Activated T-helper 2 cell treated with anti-CD3 and anti-CD28 coated beads, Interferon-gamma antibody, Interleukin-2, Interleukin-4, amounts not matched to agents 10 μg/mL and 5 μg/mL and 100 μg/mL, durations not matched to agents 14 hours and 24 hours and 36 hours (primary cell): ENCODE data around the gene F5. TPM values are rescaled to one million over a fixed set of nuclear protein-coding genes. Genes with fewer than 3 reads are reported as not detected.

Experiments used
- DNase-seq: peaks from one replicate; pipeline ENCODE4 v3.0.0; 2021; ENCODE audit warnings: low spot score
- H3K27ac Mint-ChIP-seq: one replicate; pipeline ENCODE4 v1.8.0; 2021; ENCODE audit warnings: mixed read lengths
- H3K27me3 Mint-ChIP-seq: one replicate; pipeline ENCODE4 v1.8.0; 2021; ENCODE audit warnings: low read depth, mixed read lengths
- H3K36me3 Mint-ChIP-seq: one replicate; pipeline ENCODE4 v1.8.0; 2021; ENCODE audit warnings: low read depth, mixed read lengths
- H3K4me1 Mint-ChIP-seq: one replicate; pipeline ENCODE4 v1.8.0; 2021; ENCODE audit warnings: low read depth, mixed read lengths
- H3K4me3 Mint-ChIP-seq: one replicate; pipeline ENCODE4 v1.8.0; 2021; ENCODE audit warnings: low read depth, mild to moderate bottlenecking, moderate library complexity, mixed read lengths
- H3K9me3 Mint-ChIP-seq: one replicate; pipeline ENCODE4 v1.8.0; 2021; ENCODE audit warnings: mixed read lengths
- intact Hi-C: fragments of 100-400 bp; cut with micrococcal nuclease; formaldehyde crosslinking; loops from one replicate; pipeline ENCODE4 v1.15.1; 2023
- total RNA-seq: library from RNA; stranded (reverse); gene quantifications from 2 replicates; pipeline ENCODE4 v1.2.3, GENCODE V29; 2022

The F5 gene
- total RNA-seq, 1 donor from 2014 or later: 26.0 TPM

DNA sequence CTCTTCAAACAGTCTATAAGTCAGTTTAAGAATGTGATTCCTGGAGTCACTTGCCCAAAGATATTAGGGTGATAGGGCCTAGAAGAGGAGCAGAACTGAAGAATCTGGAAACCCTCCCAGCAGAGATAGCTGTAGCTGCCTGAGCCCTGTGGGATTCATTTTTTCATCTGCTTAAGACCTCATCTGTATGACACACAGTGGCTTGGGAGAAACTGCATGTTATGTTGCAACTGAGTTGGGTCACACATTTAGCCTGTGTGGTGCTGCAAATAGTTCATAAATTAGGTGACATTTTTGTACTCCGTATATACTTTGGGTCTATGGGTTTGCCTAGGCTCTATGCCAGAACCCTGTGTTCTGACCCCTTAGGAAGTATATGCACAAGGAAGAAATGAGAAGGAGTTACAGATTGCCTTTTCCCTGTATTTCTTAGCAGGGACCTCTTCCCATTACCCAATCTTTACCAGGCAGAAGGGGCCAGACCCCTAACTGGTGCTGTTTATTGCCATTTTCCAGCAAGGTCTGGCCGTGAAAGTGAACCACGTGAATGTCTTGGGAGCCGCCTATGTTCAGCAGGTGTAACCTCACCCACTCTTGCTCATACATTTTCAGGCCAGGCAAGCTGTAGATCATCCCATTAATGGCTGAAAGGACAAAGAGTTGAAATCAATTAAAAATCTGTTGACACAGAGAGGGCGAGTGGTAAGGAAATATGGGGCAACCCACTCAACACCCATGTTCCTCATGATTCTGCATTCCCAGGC, 58.6 kb downstream of the F5 start:
- Mint-ChIP-seq H3K4me3 (no peak overlapping the region), H3K4me1 (peaks cover 17% of the 10 kb centered on the region), H3K27ac (no peak overlapping the region), H3K27me3 (no peaks in the 10 kb centered on the region), H3K36me3 (peaks cover 78% of the 10 kb centered on the region), H3K9me3 (no peaks in the 10 kb centered on the region)
- intact Hi-C loops: no loop called here
- no peak for DNase-seq

DNA sequence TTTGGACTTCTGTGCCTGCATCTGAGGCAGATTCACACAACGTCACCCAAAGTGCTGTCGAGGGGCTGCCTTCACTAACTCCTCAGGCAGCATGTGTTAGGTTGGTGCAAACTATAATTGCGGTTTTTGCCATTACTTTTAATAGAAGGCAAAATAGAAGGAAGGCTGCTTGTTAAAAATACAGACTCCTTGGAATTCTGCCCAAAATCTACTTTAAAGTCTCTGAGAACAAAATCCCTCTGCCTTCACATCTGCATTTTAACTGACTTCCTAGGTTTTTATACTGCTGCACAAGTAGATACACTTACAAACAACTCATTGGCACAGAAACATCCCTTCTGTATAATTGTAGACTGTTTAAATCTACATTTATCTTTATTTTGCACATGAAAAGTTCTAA, 59.3 kb downstream of the F5 start:
- intact Hi-C loops: no loop called here
- Mint-ChIP-seq H3K36me3 (peaks cover 73% of the 10 kb centered on the region), H3K27ac (no peak overlapping the region), H3K27me3 (no peaks in the 10 kb centered on the region), H3K9me3 (no peaks in the 10 kb centered on the region), H3K4me1 (peaks cover 17% of the 10 kb centered on the region), H3K4me3 (no peak overlapping the region)
- DNase-seq: no peak

DNA sequence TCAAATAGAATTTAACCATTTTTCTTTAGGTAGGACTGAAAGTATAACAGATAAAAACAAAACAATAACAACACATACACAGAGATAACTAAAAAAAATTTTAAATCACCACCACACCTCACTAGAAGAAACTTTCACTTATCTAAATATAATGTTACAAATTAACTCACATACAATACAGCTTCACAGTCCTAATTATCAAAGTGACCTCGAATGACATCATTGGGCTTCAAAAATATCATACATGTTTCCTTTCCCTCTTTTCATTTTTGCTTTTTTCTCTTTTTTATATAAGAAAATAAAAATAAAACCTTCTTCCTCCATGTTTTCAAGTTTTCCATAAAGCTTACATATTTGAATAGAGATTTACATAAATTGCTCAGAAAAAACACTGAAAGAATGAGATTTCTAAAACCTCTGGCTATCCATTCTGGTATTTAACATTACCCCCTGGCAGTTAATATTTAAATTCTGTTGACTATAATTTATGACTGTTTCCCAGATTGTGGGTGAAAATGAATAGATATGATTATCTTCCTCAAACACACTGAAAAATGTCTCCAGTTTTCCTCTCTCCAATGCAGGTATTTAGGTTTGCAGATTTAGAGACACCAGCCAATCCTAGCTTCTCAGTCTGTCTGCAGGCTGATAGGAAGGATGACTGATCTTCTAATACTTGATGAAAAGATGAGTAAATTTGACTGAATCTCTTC, 60.0 kb downstream of the F5 start:
- no peak overlapping the region for H3K27ac Mint-ChIP-seq
- no peak overlapping the region for H3K4me3 Mint-ChIP-seq
- no peak for DNase-seq
- H3K36me3 Mint-ChIP-seq: peaks cover 72% of the 10 kb centered on the region
- no peaks in the 10 kb centered on the region for H3K9me3 Mint-ChIP-seq
- H3K27me3 Mint-ChIP-seq: no peaks in the 10 kb centered on the region
- H3K4me1 Mint-ChIP-seq: peaks cover 17% of the 10 kb centered on the region
- intact Hi-C loops: no loop called here

DNA sequence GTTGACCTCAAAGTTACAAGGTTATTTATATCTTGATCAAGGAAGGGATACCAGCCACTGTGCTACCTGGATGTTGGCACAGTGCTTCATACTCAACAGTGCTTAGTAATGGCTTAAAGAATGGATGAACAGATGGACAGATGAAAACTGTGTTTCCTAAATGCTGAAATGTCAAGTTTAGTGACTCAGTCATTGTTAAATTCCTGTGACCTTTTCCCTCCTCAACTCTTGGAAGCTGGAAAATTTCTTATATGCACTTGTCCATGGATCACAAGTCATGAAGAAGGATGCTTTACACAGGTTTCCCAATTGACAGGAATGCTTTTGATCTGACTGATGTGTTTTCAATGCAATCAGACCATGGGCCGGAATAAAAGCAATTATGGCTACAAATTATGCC, 60.9 kb downstream of the F5 start:
- no peak for DNase-seq
- Mint-ChIP-seq H3K4me1 (peaks cover 17% of the 10 kb centered on the region), H3K27ac (no peak overlapping the region), H3K4me3 (no peak overlapping the region), H3K27me3 (no peaks in the 10 kb centered on the region), H3K36me3 (peaks cover 70% of the 10 kb centered on the region), H3K9me3 (no peaks in the 10 kb centered on the region)
- intact Hi-C loops: no loop called here

GRCh38 chr1:169523904-169524303, 62.4 kb downstream of the F5 start:
- Mint-ChIP-seq H3K36me3 (peaks cover 71% of the 10 kb centered on the region), H3K4me1 (peaks cover 9% of the 10 kb centered on the region), H3K9me3 (no peaks in the 10 kb centered on the region), H3K27me3 (no peaks in the 10 kb centered on the region), H3K27ac (no peak overlapping the region), H3K4me3 (no peak overlapping the region)
- no peak for DNase-seq
- intact Hi-C loops: no loop called here

- H3K4me3 Mint-ChIP-seq: no peak overlapping the region
- H3K9me3 Mint-ChIP-seq: no peaks in the 10 kb centered on the region
- no peaks in the 10 kb centered on the region for H3K27me3 Mint-ChIP-seq
- no peak overlapping the region for H3K27ac Mint-ChIP-seq
- no peak for DNase-seq
- intact Hi-C loops: no loop called here
- no peaks in the 10 kb centered on the region for H3K4me1 Mint-ChIP-seq
- peaks cover 70% of the 10 kb centered on the region for H3K36me3 Mint-ChIP-seq
These were observed 65.1 kb downstream of the F5 start for GRCh38 chr1:169521226-169521625.

- intact Hi-C loops: no loop called here
- Mint-ChIP-seq H3K4me3 (no peak overlapping the region), H3K9me3 (no peaks in the 10 kb centered on the region), H3K36me3 (peaks cover 80% of the 10 kb centered on the region), H3K27me3 (no peaks in the 10 kb centered on the region), H3K27ac (no peak overlapping the region), H3K4me1 (peaks cover 4% of the 10 kb centered on the region)
- DNase-seq: no peak
These were observed 68.6 kb downstream of the F5 start for GRCh38 chr1:169517558-169518186.

DNA sequence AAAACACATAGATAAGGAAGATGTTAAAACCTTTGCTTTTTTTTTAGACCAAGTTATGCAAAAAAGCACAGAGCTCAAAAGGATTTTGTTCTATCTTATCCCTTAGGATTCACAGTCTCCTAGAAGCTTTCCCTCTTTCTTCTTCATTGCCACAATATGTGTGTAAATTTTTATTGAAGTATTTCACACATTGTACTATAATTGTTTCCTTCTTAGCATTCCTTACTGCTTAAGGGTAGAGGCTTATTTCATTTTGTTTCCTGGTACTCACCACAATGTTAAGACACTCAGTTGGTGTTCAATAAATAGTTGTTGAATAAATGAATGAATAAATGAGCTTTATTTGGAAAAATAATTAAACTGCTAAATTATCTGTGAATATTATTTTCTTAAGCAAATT, 70.6 kb downstream of the F5 start:
- no peak overlapping the region for H3K4me3 Mint-ChIP-seq
- H3K9me3 Mint-ChIP-seq: no peaks in the 10 kb centered on the region
- intact Hi-C loops: no loop called here
- no peaks in the 10 kb centered on the region for H3K27me3 Mint-ChIP-seq
- H3K36me3 Mint-ChIP-seq: peaks cover 74% of the 10 kb centered on the region
- no peak overlapping the region for H3K27ac Mint-ChIP-seq
- peaks cover 7% of the 10 kb centered on the region for H3K4me1 Mint-ChIP-seq
- DNase-seq: no peak

DNA sequence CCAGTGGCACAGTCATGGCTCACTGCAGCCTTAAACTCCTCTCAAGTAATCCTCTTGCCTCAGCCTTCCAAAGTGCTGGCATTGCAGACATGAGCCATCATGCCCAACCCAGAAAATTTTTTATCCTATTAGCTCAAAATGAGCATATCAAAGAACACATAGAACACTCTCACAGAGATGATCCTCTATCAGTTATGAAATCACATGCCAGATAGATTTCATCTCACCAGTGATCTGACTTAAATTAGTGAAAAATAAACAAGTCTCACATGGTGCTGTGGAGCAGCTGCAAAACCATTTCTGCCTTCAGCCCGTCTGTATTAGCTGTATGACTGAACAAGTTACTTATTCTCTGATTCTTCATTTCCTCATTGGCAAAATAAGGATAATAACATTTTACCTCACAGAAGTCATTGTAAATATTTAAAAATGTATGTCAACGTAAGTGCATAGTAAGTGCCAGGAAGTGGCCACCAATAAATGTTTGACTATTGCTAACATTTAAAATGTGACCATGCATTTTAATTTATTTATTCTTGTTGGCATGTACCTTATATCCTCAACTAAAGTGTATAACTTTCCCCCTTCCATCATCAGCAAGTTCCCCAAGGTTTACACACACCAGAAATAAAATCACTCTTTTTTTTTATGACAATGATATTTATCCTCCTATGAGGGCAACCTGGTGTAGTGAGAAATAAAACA, 71.6 kb downstream of the F5 start:
- Mint-ChIP-seq H3K36me3 (peaks cover 70% of the 10 kb centered on the region), H3K27ac (no peak overlapping the region), H3K4me1 (peaks cover 7% of the 10 kb centered on the region), H3K4me3 (no peak overlapping the region), H3K27me3 (no peaks in the 10 kb centered on the region), H3K9me3 (no peaks in the 10 kb centered on the region)
- intact Hi-C loops: no loop called here
- DNase-seq: no peak

DNA sequence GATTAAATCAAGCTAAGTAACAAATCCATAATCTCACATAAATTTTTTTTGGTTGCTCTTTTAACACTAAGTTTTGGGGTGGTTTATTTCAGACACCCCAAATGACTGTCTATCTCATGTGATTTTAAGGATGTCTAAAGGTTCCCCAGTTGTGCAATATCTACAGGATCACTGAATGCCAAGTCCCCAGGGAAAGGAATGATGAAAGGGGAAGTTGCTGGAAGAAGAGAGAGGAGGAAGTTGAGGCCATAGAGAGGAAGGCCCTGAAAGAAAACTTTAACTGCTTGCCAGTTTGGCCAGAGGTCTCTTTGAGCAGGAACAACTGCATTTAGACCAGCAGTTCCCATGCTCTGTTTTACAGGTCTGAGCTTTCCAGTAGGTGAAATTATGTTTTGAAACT, 73.1 kb downstream of the F5 start:
- intact Hi-C loops: no loop called here
- no peaks in the 10 kb centered on the region for H3K9me3 Mint-ChIP-seq
- H3K36me3 Mint-ChIP-seq: peaks cover 64% of the 10 kb centered on the region
- no peaks in the 10 kb centered on the region for H3K27me3 Mint-ChIP-seq
- H3K4me3 Mint-ChIP-seq: no peak overlapping the region
- DNase-seq: no peak
- H3K27ac Mint-ChIP-seq: no peak overlapping the region
- H3K4me1 Mint-ChIP-seq: peaks cover 12% of the 10 kb centered on the region

- intact Hi-C loops: no loop called here
- Mint-ChIP-seq H3K9me3 (no peaks in the 10 kb centered on the region), H3K36me3 (peaks cover 50% of the 10 kb centered on the region), H3K4me1 (peaks cover 12% of the 10 kb centered on the region), H3K27me3 (no peaks in the 10 kb centered on the region), H3K27ac (no peak overlapping the region), H3K4me3 (no peak overlapping the region)
- no peak for DNase-seq
These were observed 74.8 kb downstream of the F5 start for GRCh38 chr1:169511316-169512005.

DNA sequence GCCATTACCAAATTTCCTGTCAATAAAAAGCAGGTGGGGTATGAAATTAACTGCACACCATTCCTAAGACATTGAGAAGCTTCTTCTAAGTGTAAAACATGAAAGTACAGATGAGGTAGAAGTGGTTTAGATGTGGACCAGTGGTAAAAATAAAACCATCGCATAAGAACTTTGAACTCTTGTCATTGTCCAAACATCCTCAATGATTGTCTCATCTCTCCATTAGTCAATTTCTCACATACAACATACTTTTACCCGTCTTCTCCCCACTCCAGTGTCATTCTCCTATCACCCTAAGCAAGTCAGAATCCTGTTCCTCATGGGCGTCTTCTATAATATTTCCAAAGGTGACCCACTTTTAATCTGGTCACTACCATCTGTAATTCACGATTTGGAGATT, 76.2 kb downstream of the F5 start:
- H3K4me3 Mint-ChIP-seq: no peak overlapping the region
- H3K4me1 Mint-ChIP-seq: peaks cover 8% of the 10 kb centered on the region
- peaks cover 38% of the 10 kb centered on the region for H3K36me3 Mint-ChIP-seq
- no peaks in the 10 kb centered on the region for H3K9me3 Mint-ChIP-seq
- no peaks in the 10 kb centered on the region for H3K27me3 Mint-ChIP-seq
- no peak overlapping the region for H3K27ac Mint-ChIP-seq
- no peak for DNase-seq
- intact Hi-C loops: no loop called here
